Measurements from ENCODE around the gene SEZ6. TPM values are rescaled to one million over a fixed set of nuclear protein-coding genes. Genes with fewer than 3 reads are reported as not detected.

SEZ6 gene
- polyA plus RNA-seq, 3 donors = 0.22 to 0.49 (median 0.48) TPM

GRCh38 chr17:29036584-29036983 lies 30.8 kb upstream of the SEZ6 start:
- DNase-seq = no peak

GRCh38 chr17:29034510-29034909 lies 28.7 kb upstream of the SEZ6 start:
- DNase-seq = no peak

DNA sequence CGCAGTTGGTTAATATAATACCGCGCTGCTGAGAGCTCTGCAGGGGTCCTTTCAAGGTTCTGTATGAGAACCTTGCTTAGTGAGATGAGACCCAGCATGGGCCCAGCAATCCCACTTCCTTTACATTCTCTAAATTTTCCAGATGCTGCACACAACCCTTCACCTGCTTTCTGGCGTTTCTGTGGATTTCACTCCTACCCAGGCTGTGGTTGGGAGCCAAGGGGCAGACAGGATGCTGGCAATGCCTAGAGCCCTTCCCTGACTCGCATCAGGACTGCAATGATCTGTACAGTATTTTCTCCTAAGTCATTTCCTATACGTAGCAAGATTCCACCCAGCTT lies 27.0 kb upstream of the SEZ6 start:
- DNase-seq = no peak

GRCh38 chr17:29032013-29032856 lies 26.4 kb upstream of the SEZ6 start:
- DNase-seq = no peak

- no peak for DNase-seq
Measured at GRCh38 chr17:29031488-29031887, 25.7 kb upstream of the SEZ6 start.

- no peak for DNase-seq
Measured at GRCh38 chr17:29024316-29024952, 18.6 kb upstream of the SEZ6 start.

GRCh38 chr17:29022074-29022473 lies 16.2 kb upstream of the SEZ6 start:
- no peak for DNase-seq

- DNase-seq = no peak
Measured at GRCh38 chr17:29021226-29021625, 15.4 kb upstream of the SEZ6 start.

GRCh38 chr17:29020576-29020975 lies 14.7 kb upstream of the SEZ6 start:
- no peak for DNase-seq

DNA sequence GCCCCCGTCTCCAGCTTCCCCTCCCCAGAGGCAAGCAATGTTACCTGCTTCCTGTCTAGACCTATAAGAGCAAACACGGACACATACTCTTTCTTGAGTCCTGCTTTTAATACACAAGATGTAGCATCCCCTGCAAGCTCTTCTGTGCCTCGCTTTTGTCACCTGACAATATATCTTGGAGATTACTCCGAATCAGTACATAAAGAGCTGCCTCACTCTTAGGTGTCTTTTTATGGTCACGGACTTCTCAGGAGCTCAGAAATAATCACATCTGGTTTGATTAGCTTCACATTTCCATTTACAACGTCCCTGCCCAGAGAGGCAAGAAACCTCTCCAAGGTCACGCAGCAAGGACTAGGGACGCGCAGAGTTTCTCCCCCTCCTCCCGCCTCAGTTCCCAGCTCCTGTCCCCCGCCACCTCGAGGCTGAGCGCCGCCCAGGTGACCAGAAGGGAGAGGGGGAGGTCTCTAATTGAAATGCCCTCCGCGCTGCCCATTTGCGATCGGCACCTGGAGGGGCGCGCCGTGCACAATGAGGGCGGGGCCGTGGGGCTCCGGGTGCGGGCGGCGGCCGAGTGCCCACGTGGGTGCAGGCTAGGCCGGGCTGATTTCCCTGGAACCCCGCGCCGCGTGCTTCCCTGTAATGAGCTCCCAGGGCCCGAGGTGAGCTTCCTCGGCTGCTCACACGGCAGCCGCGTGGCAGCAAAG lies 13.8 kb upstream of the SEZ6 start:
- no peak for DNase-seq

GRCh38 chr17:29018788-29019474 lies 13.1 kb upstream of the SEZ6 start:
- DNase-seq = no peak

- DNase-seq = no peak
Measured at GRCh38 chr17:29016345-29017210, 10.7 kb upstream of the SEZ6 start.

- no peak for DNase-seq
Measured at GRCh38 chr17:29014716-29015115, 8.9 kb upstream of the SEZ6 start.

GRCh38 chr17:29012535-29012934 lies 6.7 kb upstream of the SEZ6 start:
- no peak for DNase-seq

DNA sequence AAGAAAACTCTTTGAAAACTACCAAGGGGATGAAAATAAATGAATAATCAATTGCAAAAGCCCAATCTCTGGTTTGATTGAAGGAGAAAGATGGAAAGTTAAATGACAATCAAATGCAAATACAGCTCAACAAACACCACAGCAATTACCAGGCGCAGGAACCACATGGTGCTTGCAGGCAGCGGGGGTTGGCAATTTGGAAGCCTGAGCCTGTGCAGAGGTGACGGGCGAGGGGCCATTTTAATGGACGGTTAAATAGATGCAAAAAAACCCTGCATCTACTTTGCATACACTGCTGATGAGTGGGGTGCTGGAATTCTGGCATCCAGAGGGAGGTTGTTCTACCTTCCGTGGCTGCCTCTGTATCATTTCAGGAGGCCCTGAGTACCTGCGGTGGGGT lies 4.8 kb upstream of the SEZ6 start:
- DNase-seq = no peak

GRCh38 chr17:29010129-29010528 lies 4.3 kb upstream of the SEZ6 start:
- DNase-seq = no peak

- DNase-seq = no peak
Measured at GRCh38 chr17:29008591-29008990, 2.8 kb upstream of the SEZ6 start.

DNA sequence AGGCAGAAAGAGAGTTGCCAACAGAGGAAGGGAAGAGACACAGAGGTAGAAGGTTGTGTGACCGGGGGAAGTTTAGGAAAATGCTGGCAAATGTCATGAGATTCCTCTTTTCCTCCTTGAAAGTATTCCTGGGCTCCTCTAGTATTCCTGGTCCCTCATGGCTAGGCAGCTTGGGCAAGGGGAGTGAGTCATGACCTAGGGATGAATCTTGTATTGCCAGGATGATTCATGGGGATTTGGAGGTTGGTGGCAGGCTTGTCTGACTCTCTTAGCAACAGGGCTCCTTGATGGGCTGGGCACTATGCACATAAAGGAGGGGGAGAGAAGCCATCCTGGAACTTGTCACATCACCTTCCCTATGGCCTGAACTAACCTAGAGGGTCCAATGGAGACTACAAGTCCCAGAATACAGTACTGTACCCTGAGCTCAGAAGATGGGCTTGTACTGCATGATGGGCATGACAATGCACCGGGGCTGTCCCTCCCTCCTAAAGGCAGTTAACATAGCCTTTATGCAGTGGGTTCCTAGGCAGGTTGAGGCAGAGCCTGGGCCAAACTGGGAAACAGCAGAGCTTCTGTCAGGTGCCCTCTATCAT lies 2.1 kb upstream of the SEZ6 start:
- no peak for DNase-seq

- no peak for DNase-seq
Measured at GRCh38 chr17:29007456-29007855, 1.6 kb upstream of the SEZ6 start.

GRCh38 chr17:29004081-29004692 lies 1.6 kb downstream of the SEZ6 start:
- peak; percentile 33 for DNase-seq

GRCh38 chr17:29003289-29003688 lies 2.5 kb downstream of the SEZ6 start:
- DNase-seq = no peak
